A549 treated with ZK216348 at 1 μM for 4 hours (cell line): ENCODE data around the gene MTLN. TPM values are rescaled to one million over a fixed set of nuclear protein-coding genes. Genes with fewer than 3 reads are reported as not detected.

Experiments used
- total RNA-seq: library from RNA; stranded (reverse); fragments of 200-300 nt; extraction: Qiagen RNA extraction; gene quantifications from 5 replicates; pipeline ENCODE4 v1.2.3, GENCODE V29; 2022; ENCODE audit warnings: low read depth

Gene MTLN
- 95.7 to 143 TPM (median 128 TPM) in 5 replicates for total RNA-seq

DNA sequence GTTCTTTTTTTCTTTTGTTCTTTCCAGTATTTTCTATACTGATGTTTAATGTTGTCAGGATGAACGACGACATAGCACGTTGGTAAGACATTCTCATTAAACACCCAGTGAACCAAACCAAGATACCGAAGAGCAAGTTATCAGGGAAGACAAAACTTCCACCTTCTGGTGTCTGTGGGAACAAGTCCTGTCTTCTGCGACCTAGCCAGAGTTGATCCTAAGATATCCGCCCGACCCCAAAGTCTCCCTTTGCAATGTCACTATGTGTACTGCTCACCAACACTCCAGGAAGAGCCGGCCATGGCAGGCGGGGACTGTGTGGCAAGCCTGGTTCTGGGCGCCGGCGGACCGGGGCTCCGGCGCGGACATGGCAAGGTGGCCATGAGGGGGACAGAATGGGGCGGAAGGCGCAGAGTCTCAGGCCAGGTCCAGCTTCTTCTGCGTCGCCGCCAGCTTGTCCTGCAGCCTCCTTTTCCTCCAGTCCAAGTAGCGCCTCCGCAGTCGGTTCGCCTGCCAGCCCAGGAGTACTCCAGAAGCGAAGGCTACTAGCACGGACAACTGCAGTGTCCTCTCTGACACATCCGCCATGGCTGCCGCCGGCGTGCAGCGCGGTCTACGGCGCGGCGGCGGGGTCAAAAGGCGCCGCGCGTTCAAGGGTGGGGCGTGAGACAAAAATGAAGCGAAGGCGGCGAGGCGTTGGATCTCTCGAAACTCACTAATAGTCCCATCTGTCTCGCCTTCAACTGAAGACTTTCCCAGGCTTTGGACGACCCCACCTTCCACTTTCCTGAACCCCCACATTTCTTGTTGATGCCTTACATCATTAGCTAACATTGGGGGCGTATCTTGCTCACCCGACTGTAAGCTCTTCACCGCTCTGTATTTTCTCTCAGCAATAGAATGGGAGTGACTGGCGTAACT is at the start of gene MTLN:
Gene MTLN, minus strand, starts transcription at position 610 of the 921 bp plus-strand sequence. Its CDS starts 22 bp downstream, at position 588.

GRCh38 chr2:110204408-110205385 is 7.7 kb downstream of the MTLN start, which contains the start of gene NPHP1:
Gene NPHP1, minus strand, starts transcription at chr2:110205013. Its CDS starts 45 bp downstream, at chr2:110204968.

Other genes starting within 250 kb of the MTLN start
- 131 to 207 TPM (median 152 TPM) in 5 replicates for gene MALL, start 96.7 kb downstream of the MTLN start, total RNA-seq
- gene NPHP1, start 7.5 kb downstream of the MTLN start, total RNA-seq = 5.4 to 11.7 TPM (median 8.1 TPM) in 5 replicates